Islet precursor cell (in vitro differentiated cells): ENCODE results near the gene CAPG.
"Not testable (repeated sequence)": the region's sequence is repeated elsewhere in the genome, so short reads cannot be mapped to it uniquely, and the experiment has no call there.

Source experiments
- DNase-seq: peaks from one replicate; pipeline ENCODE4 v3.0.0-alpha.2; 2018

The CAPG gene, protein sequence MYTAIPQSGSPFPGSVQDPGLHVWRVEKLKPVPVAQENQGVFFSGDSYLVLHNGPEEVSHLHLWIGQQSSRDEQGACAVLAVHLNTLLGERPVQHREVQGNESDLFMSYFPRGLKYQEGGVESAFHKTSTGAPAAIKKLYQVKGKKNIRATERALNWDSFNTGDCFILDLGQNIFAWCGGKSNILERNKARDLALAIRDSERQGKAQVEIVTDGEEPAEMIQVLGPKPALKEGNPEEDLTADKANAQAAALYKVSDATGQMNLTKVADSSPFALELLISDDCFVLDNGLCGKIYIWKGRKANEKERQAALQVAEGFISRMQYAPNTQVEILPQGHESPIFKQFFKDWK

DNA sequence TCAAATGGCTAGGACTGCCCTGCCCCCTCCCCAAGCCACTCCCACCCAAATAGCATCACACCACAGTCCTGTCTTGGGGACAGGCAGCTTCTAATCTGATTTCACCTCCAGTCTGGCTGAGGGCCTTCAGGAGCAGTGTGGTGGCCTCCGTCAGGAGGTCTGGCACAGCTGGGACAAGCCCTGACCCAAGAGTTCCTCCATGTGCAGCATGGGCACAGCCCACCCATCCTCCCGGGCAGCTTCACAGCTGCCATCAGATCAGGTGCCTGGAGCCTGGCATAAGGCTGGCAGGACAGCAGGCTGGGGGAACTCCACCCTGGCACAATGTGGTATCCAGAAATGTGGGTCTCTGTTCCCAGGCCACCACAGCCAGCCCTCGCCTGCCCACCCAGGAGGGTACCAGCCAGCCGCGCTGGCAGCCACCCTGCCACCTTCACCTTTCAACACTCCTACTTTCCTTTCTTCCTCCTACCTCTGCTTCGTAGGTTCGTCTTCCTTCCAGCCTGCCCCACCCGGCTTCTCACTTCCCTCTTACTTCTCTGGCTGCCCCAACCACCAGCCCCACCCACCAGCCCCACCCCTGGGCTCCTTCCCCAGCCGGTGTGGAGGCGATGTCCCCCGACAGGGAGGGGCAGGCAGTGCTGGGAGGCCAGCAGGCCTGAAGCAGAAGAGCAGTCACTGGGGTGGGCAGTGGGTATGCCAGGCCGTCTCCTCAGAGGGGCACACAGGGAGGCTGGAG, at the start of gene CAPG:
Gene CAPG (minus strand): TSS at position 522 of the 739 bp plus-strand sequence. CDS start 8,221 bp downstream, outside the sequence.
- no peak for DNase-seq

DNA sequence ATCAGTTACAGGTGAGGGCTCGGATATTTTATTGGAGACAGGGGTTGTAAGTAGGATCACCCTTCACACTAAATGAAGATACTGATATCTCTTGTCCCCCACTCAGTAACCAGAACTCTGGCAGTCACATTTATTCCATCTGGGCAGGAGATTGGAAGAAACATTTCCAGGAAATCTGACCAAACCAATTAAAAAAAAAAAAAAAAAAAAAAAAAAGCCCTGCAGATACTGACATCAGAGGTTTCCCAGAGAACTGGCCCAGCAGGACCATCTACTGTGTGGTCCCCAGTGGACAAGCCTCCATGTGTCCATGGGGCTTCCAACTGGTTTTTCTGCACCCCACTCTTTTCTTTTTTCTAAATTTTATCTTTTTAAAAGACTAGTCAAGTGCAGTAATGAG, 49.6 kb upstream of the CAPG start:
- DNase-seq: no peak

DNA sequence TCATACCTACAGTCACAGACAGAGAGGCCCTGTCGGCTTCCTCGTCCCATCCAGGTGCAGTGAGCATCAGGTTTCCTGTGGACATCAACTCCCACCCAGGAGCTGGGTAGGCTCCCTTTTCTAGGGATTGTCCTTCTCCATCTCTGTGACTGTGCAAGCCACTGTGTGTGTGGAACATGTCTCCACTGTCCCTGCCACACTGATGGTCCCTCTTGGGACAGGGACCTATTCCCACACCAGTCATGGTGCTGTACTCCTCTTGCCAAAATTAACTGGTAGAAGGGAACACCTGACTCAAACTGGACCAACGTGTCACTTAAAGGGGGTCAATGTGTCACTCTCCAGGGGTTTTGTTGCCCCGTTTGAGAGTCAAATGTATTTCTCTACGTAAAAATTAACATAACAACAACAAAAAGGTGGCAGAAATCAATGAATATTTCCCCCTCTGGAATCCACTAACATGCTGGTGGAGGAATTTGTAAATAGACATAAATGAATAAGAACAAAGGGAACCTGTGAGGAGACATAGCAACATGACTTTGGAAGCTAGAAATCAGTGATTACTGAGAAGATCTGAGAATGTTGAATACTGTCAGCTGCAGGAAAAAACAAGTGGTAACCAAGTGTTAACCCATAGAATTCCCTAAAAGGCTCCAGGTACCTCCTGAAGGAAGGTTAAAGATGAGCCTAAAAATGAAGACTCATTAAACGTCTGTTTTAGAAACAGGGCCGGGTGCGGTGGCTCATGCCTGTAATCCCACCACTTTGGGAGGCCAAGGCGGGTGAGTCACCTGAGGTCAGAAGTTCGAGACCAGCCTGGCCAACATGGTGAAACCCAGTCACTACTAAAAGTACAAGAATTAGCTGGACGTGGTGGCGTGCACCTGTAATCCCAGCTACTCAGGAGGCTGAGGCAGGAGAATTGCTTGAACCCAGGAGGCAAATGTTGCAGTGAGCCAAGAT, 48.7 kb upstream of the CAPG start:
- DNase-seq: no peak

DNA sequence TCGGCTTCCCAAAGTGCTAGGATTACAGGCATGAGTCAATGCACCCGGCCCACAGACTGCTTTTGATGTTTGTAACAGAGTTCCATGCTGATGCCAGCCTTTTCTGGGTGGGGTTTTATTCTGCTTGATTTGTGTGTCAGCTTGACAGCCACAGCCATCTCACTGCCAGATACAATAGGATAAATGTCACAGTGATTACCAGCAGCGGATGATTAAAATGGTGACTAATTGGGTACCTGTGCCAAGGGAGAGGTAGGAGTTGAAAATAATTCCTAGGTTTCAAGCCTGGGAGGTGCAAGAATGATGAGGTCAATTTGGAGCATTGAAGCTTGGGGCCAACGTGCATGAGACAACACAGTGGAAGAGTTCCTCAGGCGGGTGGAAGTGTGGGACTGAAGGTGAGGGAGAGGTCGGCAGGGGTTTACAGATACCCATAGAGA, 47.7 kb upstream of the CAPG start:
- DNase-seq: no peak

DNA sequence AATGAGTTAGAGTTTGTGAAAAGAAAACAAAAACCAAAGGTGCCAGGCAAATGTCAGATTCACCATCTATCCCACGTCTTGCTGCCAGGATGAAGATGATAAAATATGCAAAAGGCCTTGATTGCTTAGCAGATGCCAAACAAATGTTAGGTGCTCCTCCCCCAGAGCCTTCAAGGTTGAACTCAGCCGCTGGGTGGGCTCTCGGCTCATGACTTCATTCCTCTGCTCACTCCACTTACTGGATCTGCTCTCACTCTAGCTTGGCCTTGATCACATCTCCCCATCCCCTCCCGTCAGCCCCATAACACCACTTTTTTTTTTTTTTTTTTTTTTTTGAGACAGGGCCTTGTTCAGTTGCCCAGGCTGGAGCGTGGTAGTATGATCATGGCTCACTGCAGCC, 46.9 kb upstream of the CAPG start:
- DNase-seq: no peak

DNA sequence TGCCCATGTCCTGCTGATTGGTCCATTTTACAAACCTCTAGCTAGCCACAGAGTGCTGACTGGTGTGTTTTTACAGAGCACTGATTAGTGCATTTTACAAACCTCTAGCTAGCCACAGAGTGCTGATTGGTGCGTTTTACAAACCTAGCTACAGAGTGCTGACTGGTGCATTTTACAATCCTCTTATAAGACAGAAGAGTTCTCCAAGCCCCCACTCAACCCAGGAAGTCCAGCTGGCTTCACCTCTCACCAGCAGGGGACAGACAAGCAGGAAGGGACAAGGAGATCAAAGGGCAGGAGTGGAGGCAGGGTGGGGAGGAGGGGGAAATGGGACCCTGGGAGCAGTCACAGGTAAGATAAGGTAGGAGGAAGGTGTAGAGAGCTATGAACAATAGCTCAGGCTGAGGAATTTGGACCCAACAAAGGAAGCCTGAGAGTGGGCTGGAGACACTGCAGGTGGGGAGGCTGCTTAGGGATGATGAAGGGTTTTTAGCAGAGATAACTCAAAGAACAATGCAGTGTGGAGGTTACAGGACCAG, 45.5 kb upstream of the CAPG start:
- no peak for DNase-seq

GRCh38 chr2:85453571-85453970, 43.4 kb upstream of the CAPG start:
- no peak for DNase-seq

DNA sequence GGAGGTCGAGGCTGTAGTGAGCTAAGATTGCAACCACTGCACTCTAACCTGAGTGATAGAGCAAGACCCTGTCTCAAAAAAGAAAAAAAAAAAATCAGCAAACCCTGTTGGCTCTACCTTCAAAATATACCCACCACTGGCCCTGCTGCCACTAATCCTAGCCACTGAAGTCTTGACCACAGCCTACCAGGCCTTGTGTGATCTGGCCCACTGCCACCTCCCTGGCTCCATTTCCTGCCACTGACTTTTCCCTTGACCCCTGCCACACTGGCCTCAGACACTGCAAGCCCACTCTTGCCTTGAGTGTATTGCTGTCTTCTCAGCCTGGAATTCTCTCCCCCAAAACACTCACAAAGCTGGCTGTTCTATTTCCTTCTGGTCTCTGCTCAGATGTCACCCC, 42.1 kb upstream of the CAPG start:
- no peak for DNase-seq

GRCh38 chr2:85449214-85449588, 39.0 kb upstream of the CAPG start:
- no peak for DNase-seq

GRCh38 chr2:85448461-85449213, 38.5 kb upstream of the CAPG start:
- no peak for DNase-seq

DNA sequence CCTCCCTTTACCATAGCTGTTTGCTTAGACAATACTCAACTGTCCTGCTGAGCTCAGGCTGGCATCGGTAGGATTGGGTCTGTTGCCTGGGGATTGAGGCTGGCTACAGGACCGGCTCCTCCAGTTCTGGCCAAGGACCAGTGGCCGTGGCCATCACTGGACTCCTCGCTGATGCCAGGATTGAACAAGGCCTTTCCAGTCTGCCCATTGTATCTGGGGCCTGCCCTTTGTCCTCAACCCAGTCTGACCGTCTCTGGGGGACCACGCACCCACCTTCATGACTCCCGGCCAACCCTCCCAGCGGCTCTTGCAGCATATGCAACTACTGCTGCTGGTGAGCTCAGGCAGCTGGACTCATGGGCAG, 37.0 kb upstream of the CAPG start:
- DNase-seq: no peak

GRCh38 chr2:85446296-85447221, 36.4 kb upstream of the CAPG start:
- no peak for DNase-seq

DNA sequence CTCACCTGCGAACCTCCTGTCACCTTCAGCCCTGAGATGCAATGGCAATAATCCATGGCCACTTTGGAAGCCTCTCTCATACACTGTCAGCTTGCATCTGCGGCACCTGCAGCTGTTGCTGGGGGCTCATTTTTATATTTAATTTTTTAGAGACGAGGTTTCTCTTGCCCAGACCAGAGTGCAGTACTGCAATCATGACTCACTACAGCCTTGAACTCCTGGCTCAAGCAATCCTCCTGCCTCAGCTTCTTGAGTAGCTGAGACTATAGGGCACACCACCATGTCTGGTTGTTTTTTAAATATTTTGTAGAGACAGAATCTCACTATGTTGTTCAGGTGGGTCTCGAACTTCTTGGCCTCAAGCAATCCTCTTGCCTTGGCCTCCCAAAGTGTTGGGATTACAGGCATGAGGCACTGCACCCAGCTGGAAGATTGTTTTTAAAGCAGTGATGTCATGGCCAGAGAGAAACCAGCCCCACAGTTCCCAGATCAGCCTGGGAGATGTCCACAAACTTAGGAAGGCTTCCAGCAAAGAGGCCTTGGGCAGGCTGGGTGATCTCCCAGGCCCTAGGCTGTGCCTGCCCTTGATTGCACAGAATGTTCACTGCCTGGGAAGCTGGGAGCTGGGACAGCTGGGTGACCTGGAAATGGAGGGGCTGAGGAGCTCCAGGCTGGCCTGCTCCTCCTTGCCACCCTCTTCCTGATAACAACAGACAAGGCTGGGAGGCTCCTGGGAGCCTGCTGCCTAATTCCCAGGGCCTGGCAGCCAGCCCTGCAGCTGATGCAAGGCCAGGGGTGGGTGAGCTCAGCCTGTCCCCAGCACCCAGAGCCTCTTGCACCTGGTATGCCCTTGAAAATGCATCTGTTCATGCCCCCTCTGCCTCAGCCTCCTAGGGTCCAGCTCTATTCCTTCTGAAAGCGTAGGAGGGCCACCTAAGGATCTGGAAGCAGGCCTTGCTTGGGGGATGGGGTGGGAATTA, 35.4 kb upstream of the CAPG start:
- no peak for DNase-seq

DNA sequence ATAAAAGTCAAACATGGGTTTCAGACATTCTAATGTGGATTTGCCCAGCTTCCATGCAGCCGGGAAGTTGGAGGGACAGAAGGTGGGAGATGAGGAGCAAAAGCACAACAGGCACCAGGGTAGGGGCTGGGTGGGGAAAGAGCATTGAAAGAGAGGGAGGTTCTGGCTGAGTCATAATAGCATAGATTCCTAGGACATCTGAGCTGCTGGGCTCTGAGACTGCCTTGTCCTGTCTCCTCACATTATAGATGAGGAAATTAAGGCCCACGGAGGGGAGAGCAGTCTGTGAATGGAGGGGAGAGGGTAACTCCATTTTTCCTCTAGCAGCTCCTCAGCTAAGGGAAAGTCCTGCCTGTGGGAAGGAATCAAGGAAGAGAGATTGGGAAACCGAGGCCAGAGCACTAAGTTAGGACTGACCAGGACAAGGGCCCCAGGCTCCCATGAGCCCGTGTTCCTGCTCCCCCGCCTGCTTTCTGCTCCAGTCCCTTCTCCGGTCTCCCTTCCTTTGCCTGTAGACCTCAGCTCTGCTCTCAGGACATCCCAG, 34.5 kb upstream of the CAPG start:
- DNase-seq: no peak

- no peak for DNase-seq
Observed at GRCh38 chr2:85441864-85442263, 31.7 kb upstream of the CAPG start.

DNA sequence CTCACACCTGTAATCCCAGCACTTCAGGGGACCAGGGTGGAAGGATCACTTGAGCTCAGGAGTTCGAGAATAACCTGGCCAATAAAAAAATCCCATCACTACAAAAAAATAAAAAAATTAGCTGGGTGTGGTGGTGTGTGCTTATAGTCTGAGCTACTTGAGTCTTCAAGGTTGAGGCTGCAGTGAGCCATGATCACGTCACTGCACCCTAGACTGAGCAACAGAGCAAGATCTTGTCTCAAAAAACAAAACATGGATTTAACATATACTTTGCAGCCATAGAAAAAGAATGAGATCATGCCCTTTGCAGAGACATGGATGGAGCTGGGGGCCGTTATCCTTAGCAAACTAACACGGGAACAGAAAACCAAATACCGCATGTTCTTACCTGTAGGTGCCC, 30.6 kb upstream of the CAPG start:
- DNase-seq: no peak

DNA sequence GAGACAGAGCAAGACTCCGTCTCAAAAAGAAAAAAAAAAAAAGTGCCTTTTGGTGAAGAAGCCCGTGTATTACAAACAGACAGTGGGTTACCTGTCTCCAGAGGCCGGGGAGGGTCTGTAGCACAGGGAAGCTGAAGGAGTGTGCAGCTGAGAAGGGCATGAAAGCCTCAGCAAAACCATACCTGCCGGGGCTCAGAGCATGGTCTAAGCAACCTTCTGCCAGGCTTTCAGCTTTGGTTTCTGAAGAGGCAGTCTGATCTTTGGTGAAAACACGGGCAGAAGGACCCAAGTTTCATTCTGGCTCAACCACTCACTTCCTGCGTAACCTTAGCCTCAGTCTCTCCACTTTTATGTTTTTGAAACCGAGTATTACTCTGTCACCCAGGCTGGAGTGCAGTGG, 29.8 kb upstream of the CAPG start:
- DNase-seq: no peak

GRCh38 chr2:85439569-85439968, 29.4 kb upstream of the CAPG start:
- not testable (repeated sequence) for DNase-seq

DNA sequence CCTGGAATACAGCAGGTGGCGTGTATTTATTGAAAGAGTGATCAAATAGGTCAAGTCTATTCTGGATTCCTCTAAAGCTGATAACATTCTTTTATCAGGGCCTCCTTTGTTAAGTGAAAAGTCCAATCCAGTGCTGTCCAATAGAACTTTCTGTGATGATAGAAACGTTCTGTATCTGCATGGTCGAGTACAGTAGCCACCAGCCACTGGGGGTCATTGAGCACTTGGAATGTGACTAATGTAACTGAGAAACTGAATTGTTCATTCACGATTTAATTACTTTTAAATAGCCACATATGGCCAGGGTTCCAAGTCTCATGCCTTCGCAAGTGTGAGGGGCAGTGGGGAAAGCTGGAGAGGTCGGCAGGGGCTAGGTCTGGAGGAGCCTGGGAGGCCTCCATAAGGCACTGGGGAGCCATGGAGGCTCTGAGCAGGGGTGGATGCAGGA, 28.9 kb upstream of the CAPG start:
- DNase-seq: no peak
